Measurements from ENCODE around the gene LDLRAD2.

Gene LDLRAD2

GRCh38 chr1:21847223-21848205 lies 35.4 kb downstream of the LDLRAD2 start:
- no peak for DNase-seq (ENCODE audit: insufficient read length, low spot score)
- FAIRE-seq: peak; percentile 5
- TF ChIP-seq PAX5 (IDR thresholded peaks at IDR 0.05; ENCODE audit: insufficient read depth, low read length, severe bottlenecking) (no peak), POLR2A (IDR thresholded peaks at IDR 0.05; ENCODE audit: low read depth, low read length) (no peak), POLR2AphosphoS5 (IDR thresholded peaks at IDR 0.05; ENCODE audit: low read depth, low read length) (no peak), TAF1 (IDR thresholded peaks at IDR 0.05; ENCODE audit: low read depth, low read length) (no peak), POU2F2 (IDR thresholded peaks at IDR 0.05; ENCODE audit: low read depth, low read length) (no peak), SPI1 (IDR thresholded peaks at IDR 0.05; ENCODE audit: low read depth, low read length) (no peak)

GRCh38 chr1:21848524-21849174 lies 36.6 kb downstream of the LDLRAD2 start:
- DNase-seq (ENCODE audit: insufficient read length, low spot score) (no peak), FAIRE-seq (no peak)
- no peak for TF ChIP-seq POLR2A (IDR thresholded peaks at IDR 0.05; ENCODE audit: low read depth, low read length)
- no peak for TF ChIP-seq SPI1 (IDR thresholded peaks at IDR 0.05; ENCODE audit: low read depth, low read length)
- TF ChIP-seq POLR2AphosphoS5 (IDR thresholded peaks at IDR 0.05; ENCODE audit: low read depth, low read length): no peak
- TF ChIP-seq PAX5 (IDR thresholded peaks at IDR 0.05; ENCODE audit: insufficient read depth, low read length, severe bottlenecking): no peak
- no peak for TF ChIP-seq POU2F2 (IDR thresholded peaks at IDR 0.05; ENCODE audit: low read depth, low read length)
- TF ChIP-seq TAF1 (IDR thresholded peaks at IDR 0.05; ENCODE audit: low read depth, low read length): no peak

GRCh38 chr1:21849909-21850576 lies 38.0 kb downstream of the LDLRAD2 start:
- TF ChIP-seq PAX5 (IDR thresholded peaks at IDR 0.05; ENCODE audit: insufficient read depth, low read length, severe bottlenecking) (no peak), POU2F2 (IDR thresholded peaks at IDR 0.05; ENCODE audit: low read depth, low read length) (no peak), POLR2A (IDR thresholded peaks at IDR 0.05; ENCODE audit: low read depth, low read length) (no peak), POLR2AphosphoS5 (IDR thresholded peaks at IDR 0.05; ENCODE audit: low read depth, low read length) (no peak), TAF1 (IDR thresholded peaks at IDR 0.05; ENCODE audit: low read depth, low read length) (no peak), SPI1 (IDR thresholded peaks at IDR 0.05; ENCODE audit: low read depth, low read length) (no peak)

GRCh38 chr1:21851430-21852250 lies 39.6 kb downstream of the LDLRAD2 start:
- FAIRE-seq (no peak), DNase-seq (ENCODE audit: insufficient read length, low spot score) (no peak)
- no peak for TF ChIP-seq PAX5 (IDR thresholded peaks at IDR 0.05; ENCODE audit: insufficient read depth, low read length, severe bottlenecking)
- TF ChIP-seq POLR2AphosphoS5 (IDR thresholded peaks at IDR 0.05; ENCODE audit: low read depth, low read length): no peak
- TF ChIP-seq POU2F2 (IDR thresholded peaks at IDR 0.05; ENCODE audit: low read depth, low read length): no peak

More at GRCh38 chr1:21849909-21850576, 38.0 kb downstream of the LDLRAD2 start:
- DNase-seq (ENCODE audit: insufficient read length, low spot score): no peak
- no peak for FAIRE-seq

GRCh38 chr1:21852282-21853130 lies 40.4 kb downstream of the LDLRAD2 start:
- peak; percentile 94 for TF ChIP-seq SPI1 (IDR thresholded peaks at IDR 0.05; ENCODE audit: low read depth, low read length)
- TF ChIP-seq POLR2A (IDR thresholded peaks at IDR 0.05; ENCODE audit: low read depth, low read length): no peak
- TF ChIP-seq TAF1 (IDR thresholded peaks at IDR 0.05; ENCODE audit: low read depth, low read length): no peak
- TF ChIP-seq PAX5 (IDR thresholded peaks at IDR 0.05; ENCODE audit: insufficient read depth, low read length, severe bottlenecking): no peak
- FAIRE-seq: peak; percentile 97
- peak; percentile 86 for DNase-seq (ENCODE audit: insufficient read length, low spot score)

- TF ChIP-seq TAF1 (IDR thresholded peaks at IDR 0.05; ENCODE audit: low read depth, low read length): no peak
- TF ChIP-seq POLR2AphosphoS5 (IDR thresholded peaks at IDR 0.05; ENCODE audit: low read depth, low read length): no peak
- TF ChIP-seq POU2F2 (IDR thresholded peaks at IDR 0.05; ENCODE audit: low read depth, low read length): no peak
- no peak for TF ChIP-seq PAX5 (IDR thresholded peaks at IDR 0.05; ENCODE audit: insufficient read depth, low read length, severe bottlenecking)
- no peak for TF ChIP-seq SPI1 (IDR thresholded peaks at IDR 0.05; ENCODE audit: low read depth, low read length)
- DNase-seq (ENCODE audit: insufficient read length, low spot score): no peak
- FAIRE-seq: no peak
Observed at GRCh38 chr1:21853131-21853427, 41.0 kb downstream of the LDLRAD2 start.

GRCh38 chr1:21854090-21854750 lies 42.2 kb downstream of the LDLRAD2 start:
- TF ChIP-seq TAF1 (IDR thresholded peaks at IDR 0.05; ENCODE audit: low read depth, low read length): no peak
- TF ChIP-seq POLR2A (IDR thresholded peaks at IDR 0.05; ENCODE audit: low read depth, low read length): no peak
- TF ChIP-seq POU2F2 (IDR thresholded peaks at IDR 0.05; ENCODE audit: low read depth, low read length): no peak
- no peak for TF ChIP-seq SPI1 (IDR thresholded peaks at IDR 0.05; ENCODE audit: low read depth, low read length)
- TF ChIP-seq POLR2AphosphoS5 (IDR thresholded peaks at IDR 0.05; ENCODE audit: low read depth, low read length): no peak
- no peak for TF ChIP-seq PAX5 (IDR thresholded peaks at IDR 0.05; ENCODE audit: insufficient read depth, low read length, severe bottlenecking)
- no peak for FAIRE-seq
- no peak for DNase-seq (ENCODE audit: insufficient read length, low spot score)

GRCh38 chr1:21854751-21855131 lies 42.7 kb downstream of the LDLRAD2 start:
- FAIRE-seq: no peak

More at GRCh38 chr1:21854751-21855131, 42.7 kb downstream of the LDLRAD2 start:
- DNase-seq (ENCODE audit: insufficient read length, low spot score): no peak
- TF ChIP-seq POLR2AphosphoS5 (IDR thresholded peaks at IDR 0.05; ENCODE audit: low read depth, low read length) (no peak), SPI1 (IDR thresholded peaks at IDR 0.05; ENCODE audit: low read depth, low read length) (no peak), POU2F2 (IDR thresholded peaks at IDR 0.05; ENCODE audit: low read depth, low read length) (no peak), POLR2A (IDR thresholded peaks at IDR 0.05; ENCODE audit: low read depth, low read length) (no peak), PAX5 (IDR thresholded peaks at IDR 0.05; ENCODE audit: insufficient read depth, low read length, severe bottlenecking) (no peak), TAF1 (IDR thresholded peaks at IDR 0.05; ENCODE audit: low read depth, low read length) (no peak)

Data from GM12891 (cell line).